ENCODE measurements around the gene EIF2D. TPM values are rescaled to one million over a fixed set of nuclear protein-coding genes. Genes with fewer than 3 reads are reported as not detected.

The EIF2D gene
- total RNA-seq, 1 donor from 2014 or later: 26.4 TPM

- ATAC-seq: no peak
- intact Hi-C loops (cut with micrococcal nuclease): loop anchor here (10.0 kb wide), 1 partner anchor 653 kb away; no protein-coding TSS in a partner anchor
- no peak for DNase-seq
Observed at GRCh38 chr1:206577626-206578025, 34.6 kb downstream of the EIF2D start.

DNA sequence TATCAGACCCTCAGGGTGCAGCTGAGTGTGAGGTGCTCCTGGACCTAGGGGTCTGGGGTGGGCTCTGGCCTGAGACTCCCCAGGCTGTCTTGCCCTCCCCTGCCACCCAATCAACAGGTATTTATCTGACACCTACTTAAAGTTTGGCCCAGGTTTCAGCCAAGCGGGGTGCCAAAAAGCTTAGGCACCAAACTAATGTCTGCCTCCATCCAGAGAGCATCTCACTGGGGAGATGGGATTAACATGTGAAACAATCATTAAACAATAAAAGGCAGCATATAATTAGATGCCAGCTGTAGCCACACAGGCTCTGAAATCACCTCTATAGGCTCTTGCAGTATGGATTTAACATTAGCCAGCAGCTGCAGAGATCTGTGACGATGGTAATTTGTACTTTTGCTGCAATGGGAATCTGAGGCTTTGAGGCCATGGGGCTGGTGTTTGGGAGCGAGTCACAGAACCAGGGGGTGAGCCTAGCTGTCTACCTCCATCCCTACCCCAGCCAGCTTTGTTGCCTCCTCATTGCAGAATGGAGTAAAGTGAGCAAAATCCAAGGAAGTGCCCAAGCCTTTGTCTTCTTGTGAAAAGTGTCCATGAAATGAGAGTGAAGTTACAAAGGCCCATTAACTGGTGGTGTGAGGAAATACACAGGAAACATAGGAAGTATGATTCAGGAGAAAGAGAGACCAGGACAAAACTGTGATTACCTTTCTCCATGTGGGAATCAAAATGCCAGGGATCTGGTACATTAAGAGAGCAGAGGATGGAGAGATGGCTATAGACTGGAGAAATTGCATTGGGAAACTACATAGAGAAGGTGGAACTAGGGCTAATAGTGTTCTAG, 36.1 kb downstream of the EIF2D start:
- intact Hi-C loops (cut with micrococcal nuclease): loop anchor here (10.0 kb wide), 1 partner anchor 651 kb away; no protein-coding TSS in a partner anchor
- ATAC-seq: no peak
- DNase-seq: no peak

DNA sequence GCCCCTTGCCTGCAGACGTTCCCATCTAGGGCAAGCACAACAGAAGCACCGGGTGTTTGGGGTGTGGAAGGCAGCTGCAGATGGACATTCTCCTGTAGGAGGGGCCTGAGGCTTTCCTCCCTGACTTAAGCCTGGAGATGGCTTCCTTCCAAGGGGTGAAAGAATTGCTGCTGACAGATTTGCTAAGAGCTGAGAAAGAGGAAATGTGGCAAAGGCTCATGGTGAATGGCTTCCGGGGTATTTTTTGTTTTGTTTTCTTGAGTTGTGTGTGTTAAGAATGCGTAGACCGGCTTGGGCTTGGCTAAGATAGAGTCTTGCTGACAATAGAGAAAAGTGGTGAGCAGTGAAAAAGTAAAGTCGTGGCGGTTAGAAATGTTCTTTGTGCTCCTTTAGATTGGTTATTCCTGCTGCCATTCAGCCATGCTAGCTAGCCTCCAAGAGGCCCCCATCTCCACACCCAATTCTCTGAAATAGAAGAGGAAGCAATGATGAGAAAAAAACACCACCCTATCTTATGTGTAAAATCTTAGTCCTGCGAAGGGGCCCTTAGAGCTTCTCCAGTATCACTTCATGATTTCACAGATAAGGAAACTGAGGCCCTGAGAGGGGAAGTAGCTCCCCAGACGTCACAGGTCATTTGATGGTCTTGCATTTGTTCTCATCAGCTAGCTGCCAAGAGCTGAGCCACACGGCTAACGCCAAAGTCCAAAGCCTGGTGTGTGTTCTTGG, 36.9 kb downstream of the EIF2D start:
- intact Hi-C loops (cut with micrococcal nuclease): loop anchor here (10.0 kb wide), 1 partner anchor 651 kb away; no protein-coding TSS in a partner anchor
- ATAC-seq (peak; percentile 69), DNase-seq (peak; percentile 43)

- DNase-seq: no peak
- intact Hi-C loops (cut with micrococcal nuclease): loop anchor here (10.0 kb wide), 1 partner anchor 649 kb away; no protein-coding TSS in a partner anchor
- ATAC-seq: no peak
Observed at GRCh38 chr1:206573762-206574161, 38.5 kb downstream of the EIF2D start.

DNA sequence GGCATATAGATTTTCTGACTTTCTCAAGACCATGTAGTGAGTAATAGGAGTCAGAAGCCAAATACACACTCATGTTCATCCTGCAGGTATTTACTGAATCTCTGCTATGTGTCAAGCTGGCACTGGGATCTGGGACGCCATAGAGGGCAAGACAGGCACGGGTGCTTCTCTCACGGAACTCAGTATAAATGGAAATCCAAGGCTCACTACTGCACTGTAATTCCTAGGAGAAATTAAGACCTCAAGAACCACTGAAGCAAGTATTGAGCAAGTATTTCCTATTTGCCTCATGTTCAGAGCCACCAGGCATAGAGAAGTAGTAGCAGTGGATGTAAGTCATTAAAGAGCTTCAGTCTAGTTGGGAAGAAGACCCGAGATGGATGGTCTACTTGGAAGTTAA, 38.9 kb downstream of the EIF2D start:
- DNase-seq (no peak), ATAC-seq (no peak)
- intact Hi-C loops (cut with micrococcal nuclease): loop anchor here (10.0 kb wide), 1 partner anchor 649 kb away; no protein-coding TSS in a partner anchor

GRCh38 chr1:206572835-206573234, 39.4 kb downstream of the EIF2D start:
- ATAC-seq (no peak), DNase-seq (no peak)
- intact Hi-C loops (cut with micrococcal nuclease): loop anchor here (10.0 kb wide), 1 partner anchor 648 kb away; no protein-coding TSS in a partner anchor

DNA sequence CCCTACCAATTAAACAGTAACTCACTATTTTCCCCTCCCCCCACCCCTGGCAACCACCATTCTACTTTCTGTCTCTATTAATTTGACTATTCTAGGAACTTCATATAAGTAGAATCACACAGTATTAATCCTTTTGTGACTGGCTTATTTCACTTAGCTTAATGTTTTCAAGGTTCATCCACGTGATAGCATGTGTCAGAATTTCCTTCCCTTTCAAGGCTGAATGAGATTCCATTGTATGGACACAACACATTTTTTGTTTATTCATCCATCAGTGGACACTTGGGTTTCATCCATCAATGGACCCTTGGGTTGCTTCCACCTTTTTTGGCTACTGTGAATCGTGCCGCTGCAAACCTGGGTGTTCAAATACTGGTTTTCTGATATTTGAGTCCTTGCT, 41.7 kb downstream of the EIF2D start:
- intact Hi-C loops (cut with micrococcal nuclease): loop anchor here (10.0 kb wide), 1 partner anchor 646 kb away; no protein-coding TSS in a partner anchor
- DNase-seq: no peak
- ATAC-seq: no peak

DNA sequence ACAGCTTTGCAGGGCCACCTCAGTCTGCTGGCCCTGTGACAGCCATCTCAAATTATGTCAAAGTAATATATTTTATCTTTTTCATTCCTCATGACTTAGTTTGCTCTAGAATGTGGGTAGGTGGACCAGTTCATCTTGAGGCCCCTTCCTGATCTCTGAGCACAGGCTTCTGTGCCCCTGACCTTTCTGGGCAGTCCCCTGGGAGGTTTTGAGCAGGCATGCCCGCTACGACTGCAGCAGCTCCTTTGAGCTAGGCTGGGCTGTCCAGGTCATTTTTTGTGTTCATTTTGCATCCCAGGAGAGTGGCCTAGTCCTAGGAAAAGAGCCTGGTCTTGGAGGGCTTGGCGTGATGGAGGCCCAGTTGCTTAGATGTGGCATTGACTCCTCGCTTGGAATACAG, 42.7 kb downstream of the EIF2D start:
- DNase-seq (no peak), ATAC-seq (no peak)
- intact Hi-C loops (cut with micrococcal nuclease): no loop called here

DNA sequence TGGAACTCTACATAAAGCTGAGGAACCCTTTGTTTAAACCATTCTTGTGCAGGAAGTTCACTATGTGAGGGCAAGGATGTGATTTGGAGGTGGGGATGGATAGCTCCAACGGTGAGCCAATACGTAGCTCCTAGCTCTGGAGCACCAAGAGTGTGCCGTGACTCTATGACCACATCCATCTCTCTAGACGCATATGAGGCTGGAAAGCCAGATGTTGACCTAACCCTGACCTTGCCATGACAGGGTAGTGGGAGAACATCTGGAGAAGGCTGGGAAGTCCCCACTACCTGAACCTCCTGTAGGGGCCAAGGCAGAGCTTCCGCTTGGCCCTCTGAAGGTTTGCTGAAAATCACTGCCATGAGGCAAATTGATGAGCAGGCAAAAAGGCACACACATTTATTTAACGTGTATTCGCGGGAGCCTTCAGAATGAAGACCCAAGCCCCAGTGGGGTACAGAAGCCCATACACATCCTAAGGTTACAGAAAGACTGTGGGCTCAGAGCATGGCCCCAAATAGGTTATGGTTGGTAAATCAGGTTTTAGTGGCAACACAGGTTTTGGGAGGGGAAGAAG, 43.4 kb downstream of the EIF2D start:
- ATAC-seq (no peak), DNase-seq (no peak)
- intact Hi-C loops (cut with micrococcal nuclease): no loop called here

- DNase-seq (no peak), ATAC-seq (no peak)
- intact Hi-C loops (cut with micrococcal nuclease): no loop called here
Observed at GRCh38 chr1:206568256-206568655, 44.0 kb downstream of the EIF2D start.

DNA sequence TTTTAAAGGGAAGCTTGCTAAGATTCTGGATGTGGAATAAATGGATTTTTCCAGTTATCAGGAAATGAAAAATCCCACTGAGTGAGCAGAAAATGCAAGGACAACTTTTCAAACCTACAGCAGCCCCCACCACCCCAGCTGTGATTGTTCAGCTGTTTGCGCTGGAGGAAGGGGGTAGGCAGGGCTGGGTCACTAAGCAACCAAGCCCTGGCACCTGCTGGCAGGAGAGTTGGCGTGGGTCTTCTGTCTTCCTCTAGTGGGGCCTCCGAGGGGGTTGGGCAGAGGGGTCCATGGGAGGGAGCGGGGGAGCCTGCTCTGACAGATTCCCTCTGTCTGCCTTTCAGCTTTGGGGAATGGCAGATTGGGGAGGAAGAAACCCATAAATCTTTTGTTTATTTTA, 45.3 kb downstream of the EIF2D start:
- no peak for DNase-seq
- ATAC-seq: no peak
- intact Hi-C loops (cut with micrococcal nuclease): no loop called here

GRCh38 chr1:206565995-206566394, 46.3 kb downstream of the EIF2D start:
- DNase-seq (no peak), ATAC-seq (no peak)
- intact Hi-C loops (cut with micrococcal nuclease): no loop called here

GRCh38 chr1:206563367-206564207, 48.7 kb downstream of the EIF2D start:
- DNase-seq (no peak), ATAC-seq (no peak)
- intact Hi-C loops (cut with micrococcal nuclease): no loop called here

GRCh38 chr1:206560007-206560716, 52.1 kb downstream of the EIF2D start:
- ATAC-seq (peak; percentile 66), DNase-seq (no peak)
- intact Hi-C loops (cut with micrococcal nuclease): no loop called here

- DNase-seq: no peak
- no peak for ATAC-seq
- intact Hi-C loops (cut with micrococcal nuclease): no loop called here
Observed at GRCh38 chr1:206559672-206559995, 52.6 kb downstream of the EIF2D start.

- DNase-seq (no peak), ATAC-seq (no peak)
- intact Hi-C loops (cut with micrococcal nuclease): no loop called here
Observed at GRCh38 chr1:206558794-206559671, 53.2 kb downstream of the EIF2D start.

DNA sequence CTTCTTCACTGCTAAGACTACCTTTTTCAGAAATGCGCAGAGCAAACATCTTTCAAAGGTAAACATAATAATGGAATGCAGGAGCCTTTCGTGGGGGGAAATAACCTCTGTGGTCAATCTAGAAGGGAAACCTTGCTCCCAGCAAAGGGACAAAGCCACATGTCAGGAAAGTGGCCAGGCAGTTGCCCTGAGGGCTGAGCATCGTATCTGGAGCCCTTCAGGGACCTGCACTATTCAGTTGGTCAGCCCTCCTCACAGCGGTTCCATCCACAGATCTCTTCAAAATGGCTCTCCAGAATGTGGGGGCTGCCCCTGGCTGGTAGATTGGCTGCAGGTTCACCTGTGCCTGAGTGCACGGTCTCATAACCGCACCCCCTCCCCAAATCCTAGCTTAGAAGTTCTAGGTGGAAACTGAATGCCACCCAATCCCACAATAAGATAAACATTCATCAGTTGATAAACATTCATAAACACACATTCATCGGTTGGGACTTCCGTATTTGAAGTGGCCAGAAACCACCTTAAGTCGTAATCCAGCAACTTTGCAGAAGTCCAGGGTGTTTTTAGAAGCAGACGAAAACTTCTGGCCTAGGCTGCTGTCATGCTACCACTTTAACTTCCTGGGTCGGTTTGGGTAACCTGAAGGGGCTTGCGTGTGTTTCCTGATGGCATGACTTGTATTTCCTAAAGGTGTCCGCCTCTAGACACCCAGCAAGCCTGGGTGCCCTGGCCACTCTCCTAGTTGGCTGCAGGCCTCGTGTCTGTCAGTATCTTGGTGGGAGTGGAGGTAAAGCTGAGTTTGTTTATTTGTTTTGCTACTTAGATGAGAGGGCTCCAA, 54.4 kb downstream of the EIF2D start:
- DNase-seq (no peak), ATAC-seq (no peak)
- intact Hi-C loops (cut with micrococcal nuclease): no loop called here
